Left lung (tissue), 10 donors: Measurements from ENCODE around the gene CLIC3. TPM values are rescaled to one million over a fixed set of nuclear protein-coding genes. Genes with fewer than 3 reads are reported as not detected.

ENCODE experiments used
- ATAC-seq: fragments of 200-7000 bp; cut with Tn5 transposase; one replicate; pipeline ENCODE4 v1.9.1; 2020; ENCODE audit warnings: moderate library complexity
- DNase-seq, 4 donors: peaks; one replicate each; pipeline ENCODE4 v3.0.0-alpha.2; 2013 to 2020
- H3K27ac ChIP-seq, 2 donors: fragments of 200-600 bp; sonication (generic) in 1 of 2; one replicate each; pipeline versions ENCODE4 v1.5.0 to v1.8.0; 2020 to 2021
- H3K27me3 ChIP-seq, 2 donors: fragments of 200-600 bp; sonication (generic) in 1 of 2; one replicate each; pipeline versions ENCODE4 v1.5.0 to v1.8.0; 2020 to 2021
- H3K36me3 ChIP-seq, 2 donors: fragments of 200-600 bp; sonication (generic) in 1 of 2; one replicate each; pipeline versions ENCODE4 v1.5.0 to v1.8.0; 2020 to 2021
- H3K4me1 ChIP-seq, 2 donors: fragments of 200-600 bp; one replicate each; pipeline ENCODE4 v1.8.0; 2021
- H3K4me3 ChIP-seq, 2 donors: fragments of 200-600 bp; sonication (generic) in 1 of 2; one replicate each; pipeline versions ENCODE4 v1.5.0 to v1.8.0; 2020 to 2021; ENCODE audit warnings: mild to moderate bottlenecking in 1 of 2
- H3K9me3 ChIP-seq, 2 donors: fragments of 200-600 bp; sonication (generic) in 1 of 2; one replicate each; pipeline versions ENCODE4 v1.5.0 to v1.8.0; 2020 to 2021
- CTCF ChIP-seq, 2 donors: fragments of 200-600 bp; sonication (generic) in 1 of 2; IDR thresholded peaks; one replicate each; pipeline versions ENCODE4 v1.5.0 to v1.8.0; 2021; ENCODE audit warnings: antibody characterized with exemption in 2 of 2
- intact Hi-C, 2 donors: fragments of 100-400 bp; cut with DNase I; formaldehyde crosslinking; loops; one replicate each; pipeline versions ENCODE4 v1.11.2 to v1.14.2; 2022
- polyA plus RNA-seq, 6 donors: library from polyadenylated mRNA; unstranded; fragments of 120-200 nt; gene quantifications; one replicate each; pipeline ENCODE4 v1.2.1, GENCODE V29; 2013; ENCODE audit not compliant: insufficient read length in 6 of 6
- total RNA-seq, 2 donors: library from RNA; stranded (reverse); fragmentation: NEBNext Ultra II Directional; extraction: Animal tissue kit (Norgen Biotek cat#: 25700); gene quantifications; one replicate each; pipeline ENCODE4 v1.2.1, GENCODE V29; 2021
- donor health status: DM: no; HTN: yes; CAD: no.
- donor health status: DM: no; HTN: no; CAD: no.

CLIC3 gene
- total and polyA plus RNA-seq, 8 donors = 30.7 to 85.4 (median 42.3) TPM

GRCh38 chr9:137044037-137044436 is 47.7 kb upstream of the CLIC3 start:
- peaks cover 19 to 64% of the 10 kb centered on the region in 2 donors for H3K27me3 ChIP-seq
- ATAC-seq = no peak
- TF ChIP-seq CTCF (IDR thresholded peaks at IDR 0.05) = no peak
- intact Hi-C loops = no loop called here
- H3K27ac ChIP-seq = peak overlapping the region; percentile 59 to 62
- no peak for DNase-seq
- H3K36me3 ChIP-seq = peaks cover 0 to 18% of the 10 kb centered on the region in 2 donors
- peaks cover 19 to 50% of the 10 kb centered on the region in 2 donors for H3K4me1 ChIP-seq
- peak overlapping the region in 1 of 2 donors; percentile 53 for H3K4me3 ChIP-seq
- no peaks in the 10 kb centered on the region for H3K9me3 ChIP-seq

GRCh38 chr9:137042751-137043727 is 46.7 kb upstream of the CLIC3 start:
- Histone ChIP-seq H3K27ac (peak overlapping the region; percentile 59 to 62), H3K9me3 (no peaks in the 10 kb centered on the region), H3K4me3 (peak overlapping the region in 1 of 2 donors; percentile 53), H3K4me1 (peaks cover 19 to 45% of the 10 kb centered on the region in 2 donors), H3K36me3 (peaks cover 0 to 28% of the 10 kb centered on the region in 2 donors), H3K27me3 (peaks cover 11 to 54% of the 10 kb centered on the region in 2 donors)
- ATAC-seq (no peak), DNase-seq (no peak)
- TF ChIP-seq CTCF (IDR thresholded peaks at IDR 0.05) = no peak
- intact Hi-C loops = no loop called here

GRCh38 chr9:137041124-137041523 is 44.8 kb upstream of the CLIC3 start:
- Histone ChIP-seq H3K27ac (peak overlapping the region in 1 of 2 donors; percentile 48), H3K4me1 (peaks cover 16 to 39% of the 10 kb centered on the region in 2 donors), H3K9me3 (no peaks in the 10 kb centered on the region), H3K36me3 (peaks cover 0 to 37% of the 10 kb centered on the region in 2 donors), H3K4me3 (peak overlapping the region in 1 of 2 donors; percentile 53), H3K27me3 (peaks cover 0 to 35% of the 10 kb centered on the region in 2 donors)
- ATAC-seq = no peak
- intact Hi-C loops = no loop called here
- TF ChIP-seq CTCF (IDR thresholded peaks at IDR 0.05) = no peak
- no peak for DNase-seq

- no peak for TF ChIP-seq CTCF (IDR thresholded peaks at IDR 0.05)
- peak overlapping the region in 1 of 2 donors; percentile 53 for H3K4me3 ChIP-seq
- no peaks in the 10 kb centered on the region for H3K9me3 ChIP-seq
- peak overlapping the region in 1 of 2 donors; percentile 48 for H3K27ac ChIP-seq
- intact Hi-C loops = no loop called here
- peaks cover 0 to 29% of the 10 kb centered on the region in 2 donors for H3K27me3 ChIP-seq
- H3K36me3 ChIP-seq = peaks cover 0 to 37% of the 10 kb centered on the region in 2 donors
- no peak for ATAC-seq
- DNase-seq = no peak
- H3K4me1 ChIP-seq = peaks cover 15 to 38% of the 10 kb centered on the region in 2 donors
Observed at GRCh38 chr9:137040568-137040967, 44.2 kb upstream of the CLIC3 start.
